Measurements from ENCODE around the gene GARNL3.

Gene GARNL3

DNA sequence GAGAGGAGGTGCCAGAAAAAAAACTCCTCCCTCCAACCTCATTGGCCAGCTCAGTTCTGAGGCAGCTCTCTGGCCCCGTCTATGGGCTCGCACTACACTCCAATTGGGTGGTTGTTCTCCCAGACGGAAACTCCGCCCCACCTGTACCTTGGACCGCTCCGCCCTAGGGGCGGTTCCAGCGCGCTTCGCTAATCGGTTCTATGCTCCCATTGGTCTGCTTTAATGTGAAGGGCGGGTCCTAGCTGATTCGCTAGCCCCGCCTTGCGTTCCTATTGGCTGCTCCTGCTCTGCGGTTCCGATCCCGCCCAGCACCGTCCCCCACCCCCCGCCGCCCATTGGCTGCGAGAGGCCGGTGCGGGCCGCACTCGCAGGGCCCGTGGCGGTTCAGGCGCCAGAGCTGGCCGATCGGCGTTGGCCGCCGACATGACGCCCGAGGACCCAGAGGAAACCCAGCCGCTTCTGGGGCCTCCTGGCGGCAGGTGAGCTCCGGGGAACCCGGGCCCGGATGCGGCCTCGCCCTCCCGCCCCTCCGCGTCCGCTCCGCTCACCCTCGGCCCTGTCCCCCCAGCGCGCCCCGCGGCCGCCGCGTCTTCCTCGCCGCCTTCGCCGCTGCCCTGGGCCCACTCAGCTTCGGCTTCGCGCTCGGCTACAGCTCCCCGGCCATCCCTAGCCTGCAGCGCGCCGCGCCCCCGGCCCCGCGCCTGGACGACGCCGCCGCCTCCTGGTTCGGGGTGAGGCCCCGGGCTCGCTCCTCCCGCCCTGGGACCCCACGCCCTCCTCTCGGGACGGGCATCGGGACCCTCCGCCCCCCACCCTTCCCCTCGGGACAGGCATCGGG is 132.5 kb downstream of the GARNL3 start, which contains the start of gene SLC2A8:
TSS of gene SLC2A8 (plus strand) at position 362 of the 838 bp plus-strand sequence. CDS start at position 424, 62 bp downstream.
- DNase-seq = peak; percentile 98
- Mint-ChIP-seq H3K4me1 (peaks cover 24% of the 10 kb centered on the region), H3K27me3 (ENCODE audit: low read depth, poor library complexity) (peaks cover 26% of the 10 kb centered on the region), H3K27ac (no peak within 1 kb of the TSS), H3K9me3 (no peaks in the 10 kb centered on the region), H3K36me3 (ENCODE audit: low read depth) (no peaks in the 10 kb centered on the region), H3K4me3 (peak within 1 kb of the TSS; percentile 87)
- TF ChIP-seq, protein P1, sequence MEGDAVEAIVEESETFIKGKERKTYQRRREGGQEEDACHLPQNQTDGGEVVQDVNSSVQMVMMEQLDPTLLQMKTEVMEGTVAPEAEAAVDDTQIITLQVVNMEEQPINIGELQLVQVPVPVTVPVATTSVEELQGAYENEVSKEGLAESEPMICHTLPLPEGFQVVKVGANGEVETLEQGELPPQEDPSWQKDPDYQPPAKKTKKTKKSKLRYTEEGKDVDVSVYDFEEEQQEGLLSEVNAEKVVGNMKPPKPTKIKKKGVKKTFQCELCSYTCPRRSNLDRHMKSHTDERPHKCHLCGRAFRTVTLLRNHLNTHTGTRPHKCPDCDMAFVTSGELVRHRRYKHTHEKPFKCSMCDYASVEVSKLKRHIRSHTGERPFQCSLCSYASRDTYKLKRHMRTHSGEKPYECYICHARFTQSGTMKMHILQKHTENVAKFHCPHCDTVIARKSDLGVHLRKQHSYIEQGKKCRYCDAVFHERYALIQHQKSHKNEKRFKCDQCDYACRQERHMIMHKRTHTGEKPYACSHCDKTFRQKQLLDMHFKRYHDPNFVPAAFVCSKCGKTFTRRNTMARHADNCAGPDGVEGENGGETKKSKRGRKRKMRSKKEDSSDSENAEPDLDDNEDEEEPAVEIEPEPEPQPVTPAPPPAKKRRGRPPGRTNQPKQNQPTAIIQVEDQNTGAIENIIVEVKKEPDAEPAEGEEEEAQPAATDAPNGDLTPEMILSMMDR (IDR thresholded peaks at IDR 0.05) = no peak

DNA sequence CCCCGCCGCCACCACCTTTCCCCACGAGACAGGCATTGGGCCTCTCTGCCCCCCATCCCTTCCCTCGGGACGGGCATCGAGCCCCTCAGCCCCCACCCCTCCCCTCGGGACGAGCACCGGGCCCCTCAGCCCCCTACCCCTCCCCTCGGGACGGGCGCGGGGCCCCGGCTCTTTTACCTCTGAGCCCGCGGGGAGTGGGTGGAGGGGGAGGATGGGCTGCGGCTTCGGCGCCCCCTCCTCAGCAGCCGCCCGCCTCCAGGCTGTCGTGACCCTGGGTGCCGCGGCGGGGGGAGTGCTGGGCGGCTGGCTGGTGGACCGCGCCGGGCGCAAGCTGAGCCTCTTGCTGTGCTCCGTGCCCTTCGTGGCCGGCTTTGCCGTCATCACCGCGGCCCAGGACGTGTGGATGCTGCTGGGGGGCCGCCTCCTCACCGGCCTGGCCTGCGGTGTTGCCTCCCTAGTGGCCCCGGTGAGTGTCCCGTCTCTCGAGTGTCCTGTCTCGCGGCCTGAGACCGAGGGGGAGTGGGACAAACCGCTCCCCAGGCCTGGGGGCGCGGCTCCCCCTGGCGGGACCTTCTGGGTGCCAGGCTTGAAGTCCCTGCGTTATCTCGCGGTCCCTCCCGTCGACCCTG is 133.2 kb downstream of the GARNL3 start:
- H3K36me3 Mint-ChIP-seq (ENCODE audit: low read depth) = no peaks in the 10 kb centered on the region
- H3K9me3 Mint-ChIP-seq = no peaks in the 10 kb centered on the region
- TF ChIP-seq, protein P1 (IDR thresholded peaks at IDR 0.05) = peak; percentile 26
- H3K4me1 Mint-ChIP-seq = peaks cover 24% of the 10 kb centered on the region
- H3K4me3 Mint-ChIP-seq = peak overlapping the region; percentile 87
- peaks cover 26% of the 10 kb centered on the region for H3K27me3 Mint-ChIP-seq (ENCODE audit: low read depth, poor library complexity)
- DNase-seq = peak; percentile 66
- no peak overlapping the region for H3K27ac Mint-ChIP-seq

DNA sequence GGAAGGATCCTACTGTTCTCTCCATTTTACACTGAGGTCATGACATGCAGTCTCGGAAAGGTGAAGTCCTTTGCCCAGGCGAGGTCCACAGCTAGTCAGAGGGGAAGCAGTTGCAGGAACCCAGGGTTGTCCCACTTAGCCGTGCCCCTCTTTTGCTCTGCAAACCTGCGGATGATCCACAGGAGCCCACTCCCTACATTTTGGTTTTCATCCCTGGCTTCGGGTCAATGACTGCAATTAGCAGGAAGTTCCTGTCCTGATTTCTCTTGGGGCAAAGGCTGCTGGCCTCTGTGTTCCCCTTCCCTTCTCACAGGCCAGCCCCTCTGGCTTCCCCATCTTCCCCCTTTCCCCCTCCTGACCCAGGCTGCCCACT is 133.7 kb downstream of the GARNL3 start:
- no peak for DNase-seq
- peak overlapping the region; percentile 87 for H3K4me3 Mint-ChIP-seq
- H3K36me3 Mint-ChIP-seq (ENCODE audit: low read depth) = no peaks in the 10 kb centered on the region
- peaks cover 26% of the 10 kb centered on the region for H3K27me3 Mint-ChIP-seq (ENCODE audit: low read depth, poor library complexity)
- peaks cover 24% of the 10 kb centered on the region for H3K4me1 Mint-ChIP-seq
- no peaks in the 10 kb centered on the region for H3K9me3 Mint-ChIP-seq
- TF ChIP-seq, protein P1 (IDR thresholded peaks at IDR 0.05) = no peak
- no peak overlapping the region for H3K27ac Mint-ChIP-seq

DNA sequence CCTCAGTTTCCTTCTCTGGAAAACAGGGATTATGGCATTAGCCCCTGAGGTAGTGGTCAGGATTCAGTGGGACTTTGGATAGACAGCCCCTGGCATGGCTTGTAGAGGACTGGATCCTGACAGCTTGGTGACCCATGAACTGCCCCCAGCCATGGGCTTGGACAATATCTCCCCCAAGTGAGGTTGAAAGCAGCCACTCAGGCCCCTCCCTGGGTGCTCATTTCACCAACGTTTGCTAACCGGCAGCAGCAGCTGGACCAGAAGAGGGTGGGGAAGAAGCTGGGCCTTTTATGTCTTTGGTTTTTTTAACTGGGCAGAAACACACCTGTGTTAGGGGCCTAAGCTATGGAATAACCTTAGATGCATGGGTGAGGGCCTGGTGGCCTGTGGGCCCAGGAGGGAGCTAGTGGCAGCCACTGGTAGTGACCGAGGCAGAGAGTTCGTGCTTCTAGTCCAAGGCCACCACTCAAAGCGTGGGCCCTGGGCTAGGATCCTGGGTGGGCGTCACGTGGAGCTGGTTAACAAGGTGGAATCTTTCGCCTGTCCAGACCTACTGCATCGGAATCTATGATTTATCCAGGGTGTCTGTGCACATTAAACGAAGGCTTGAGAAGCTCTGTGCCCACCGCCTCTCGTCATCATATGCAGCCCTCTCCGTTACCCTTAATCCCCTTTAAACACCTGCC is 134.3 kb downstream of the GARNL3 start:
- H3K4me1 Mint-ChIP-seq = peaks cover 20% of the 10 kb centered on the region
- TF ChIP-seq, protein P1 (IDR thresholded peaks at IDR 0.05) = no peak
- H3K27ac Mint-ChIP-seq = no peak overlapping the region
- peak overlapping the region; percentile 87 for H3K4me3 Mint-ChIP-seq
- H3K36me3 Mint-ChIP-seq (ENCODE audit: low read depth) = no peaks in the 10 kb centered on the region
- no peaks in the 10 kb centered on the region for H3K9me3 Mint-ChIP-seq
- peaks cover 26% of the 10 kb centered on the region for H3K27me3 Mint-ChIP-seq (ENCODE audit: low read depth, poor library complexity)
- no peak for DNase-seq

DNA sequence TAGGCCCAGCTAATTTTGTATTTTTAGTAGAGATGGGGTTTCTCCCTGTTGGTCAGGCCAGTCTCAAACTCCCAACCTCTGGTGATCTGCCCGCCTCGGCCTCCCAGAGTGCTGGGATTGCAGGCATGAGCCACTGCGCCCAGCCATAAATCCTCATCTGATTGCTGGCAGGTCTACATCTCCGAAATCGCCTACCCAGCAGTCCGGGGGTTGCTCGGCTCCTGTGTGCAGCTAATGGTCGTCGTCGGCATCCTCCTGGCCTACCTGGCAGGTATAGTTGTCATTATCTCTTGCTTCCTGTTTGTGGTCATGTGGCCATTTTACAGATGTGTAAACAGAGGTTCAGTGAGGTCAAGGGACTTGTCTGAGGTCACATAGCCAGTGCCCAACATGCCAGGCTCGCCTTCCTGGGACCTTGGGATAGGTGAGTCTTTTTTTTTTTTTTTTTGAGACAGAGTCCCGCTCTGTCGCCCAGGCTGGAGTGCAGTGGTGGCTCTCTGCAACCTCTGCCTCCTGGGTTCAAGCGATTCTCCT is 135.2 kb downstream of the GARNL3 start:
- H3K36me3 Mint-ChIP-seq (ENCODE audit: low read depth) = no peaks in the 10 kb centered on the region
- peaks cover 20% of the 10 kb centered on the region for H3K4me1 Mint-ChIP-seq
- H3K9me3 Mint-ChIP-seq = no peaks in the 10 kb centered on the region
- no peak overlapping the region for H3K27ac Mint-ChIP-seq
- no peak for DNase-seq
- TF ChIP-seq, protein P1 (IDR thresholded peaks at IDR 0.05) = no peak
- peaks cover 21% of the 10 kb centered on the region for H3K27me3 Mint-ChIP-seq (ENCODE audit: low read depth, poor library complexity)
- peak overlapping the region; percentile 8 for H3K4me3 Mint-ChIP-seq
